ENCODE measurements around the gene ZMAT3. TPM values are rescaled to one million over a fixed set of nuclear protein-coding genes. Genes with fewer than 3 reads are reported as not detected.

Gene ZMAT3
- total and polyA plus RNA-seq, 4 experiments from 2014 or later: 13.7 to 20.5 (median 19.3) TPM

GRCh38 chr3:179020112-179020511, 51.5 kb downstream of the ZMAT3 start:
- ChIA-PET CTCF (ENCODE audit: partially characterized antibody) (interaction anchor here (0.7 to 1.4 kb wide), 7 partner anchors 11 to 301 kb away, joined by 3 to 11 read pairs (median 4); no protein-coding TSS in a partner anchor), POLR2A (ENCODE audit: partially characterized antibody) (interaction anchor here (2.0 to 2.7 kb wide), 2 partner anchors 17 to 127 kb away, joined by 6 to 7 read pairs; partner anchors contain the start of gene PIK3CA)
- no peak overlapping the region for H3K27ac ChIP-seq (ENCODE audit: low read depth, low read length)
- peaks cover 42% of the 10 kb centered on the region for H3K4me1 ChIP-seq (ENCODE audit: insufficient read depth, low read length)
- Mint-ChIP-seq H3K4me3 (no peak overlapping the region), H3K27ac (peak overlapping the region in 2 of 7 donors; percentile 11 to 66), H3K4me1 (peaks cover 27 to 45% (median 42%) of the 10 kb centered on the region in 4 donors), H3K36me3 (peaks cover 0 to 6% of the 10 kb centered on the region in 2 donors), H3K9me3 (no peaks in the 10 kb centered on the region), H3K27me3 (no peaks in the 10 kb centered on the region)
- intact Hi-C loops (cut with micrococcal nuclease): no loop called here
- no peaks in the 10 kb centered on the region for H3K27me3 ChIP-seq (ENCODE audit: insufficient read depth, low read length)
- no peak for DNase-seq
- no peak overlapping the region for H3K4me3 ChIP-seq (ENCODE audit: low read length in 2 of 2)
- H3K36me3 ChIP-seq (ENCODE audit: insufficient read depth, low read length): no peaks in the 10 kb centered on the region
- no peaks in the 10 kb centered on the region for H3K9me3 ChIP-seq (ENCODE audit: control insufficient read depth in 1 of 2, low read length in 2 of 2)

- peaks cover 43% of the 10 kb centered on the region for H3K4me1 ChIP-seq (ENCODE audit: insufficient read depth, low read length)
- Mint-ChIP-seq H3K4me3 (no peak overlapping the region), H3K9me3 (no peaks in the 10 kb centered on the region), H3K27ac (no peak overlapping the region), H3K27me3 (no peaks in the 10 kb centered on the region), H3K4me1 (peaks cover 29 to 45% (median 43%) of the 10 kb centered on the region in 4 donors), H3K36me3 (no peaks in the 10 kb centered on the region)
- H3K4me3 ChIP-seq (ENCODE audit: low read length in 2 of 2): no peak overlapping the region
- intact Hi-C loops (cut with micrococcal nuclease): loop anchor here (5.0 kb wide), 1 partner anchor 203 kb away; no protein-coding TSS in a partner anchor
- H3K9me3 ChIP-seq (ENCODE audit: control insufficient read depth in 1 of 2, low read length in 2 of 2): no peaks in the 10 kb centered on the region
- DNase-seq: no peak
- CTCF ChIA-PET (ENCODE audit: partially characterized antibody): interaction anchor here (0.8 to 1.4 kb wide), 6 partner anchors 50 to 303 kb away, joined by 3 to 4 read pairs (median 3); no protein-coding TSS in a partner anchor
- H3K27me3 ChIP-seq (ENCODE audit: insufficient read depth, low read length): no peaks in the 10 kb centered on the region
- POLR2A ChIA-PET (ENCODE audit: partially characterized antibody): interaction anchor here (1.6 kb wide), 1 partner anchor 10 kb away, joined by 3 read pairs; no protein-coding TSS in a partner anchor
- no peak overlapping the region for H3K27ac ChIP-seq (ENCODE audit: low read depth, low read length)
- H3K36me3 ChIP-seq (ENCODE audit: insufficient read depth, low read length): no peaks in the 10 kb centered on the region
Observed at GRCh38 chr3:179018808-179019207, 52.8 kb downstream of the ZMAT3 start.

GRCh38 chr3:179016979-179017670, 54.5 kb downstream of the ZMAT3 start:
- Histone ChIP-seq H3K4me1 (ENCODE audit: insufficient read depth, low read length) (peaks cover 42% of the 10 kb centered on the region), H3K27ac (ENCODE audit: low read depth, low read length) (no peak overlapping the region), H3K36me3 (ENCODE audit: insufficient read depth, low read length) (no peaks in the 10 kb centered on the region), H3K27me3 (ENCODE audit: insufficient read depth, low read length) (no peaks in the 10 kb centered on the region), H3K4me3 (ENCODE audit: low read length in 2 of 2) (peak overlapping the region in 1 of 2 donors; percentile 21), H3K9me3 (ENCODE audit: control insufficient read depth in 1 of 2, low read length in 2 of 2) (no peaks in the 10 kb centered on the region)
- POLR2A ChIA-PET (ENCODE audit: partially characterized antibody): interaction anchor here (0.5 to 2.1 kb wide), 5 partner anchors 17 to 326 kb away, joined by 3 to 14 read pairs (median 11); partner anchors contain the start of genes ZMAT3 and ZNF639
- CTCF ChIA-PET (ENCODE audit: partially characterized antibody): interaction anchor here (2.0 to 3.5 kb wide), 6 partner anchors 10 to 301 kb away, joined by 5 to 80 read pairs (median 26); partner anchors contain the start of gene ZMAT3
- Mint-ChIP-seq H3K9me3 (no peaks in the 10 kb centered on the region), H3K27me3 (peaks cover 0 to 1% of the 10 kb centered on the region in 2 donors), H3K36me3 (no peaks in the 10 kb centered on the region), H3K4me3 (peak overlapping the region; percentile 63 to 86 (median 81)), H3K27ac (peak overlapping the region; percentile 10 to 86 (median 76)), H3K4me1 (peaks cover 29 to 45% (median 43%) of the 10 kb centered on the region in 4 donors)
- no peak for DNase-seq
- intact Hi-C loops (cut with micrococcal nuclease): loop anchor here (5.0 kb wide), 1 partner anchor 205 kb away; no protein-coding TSS in a partner anchor

- no peaks in the 10 kb centered on the region for H3K27me3 ChIP-seq (ENCODE audit: insufficient read depth, low read length)
- POLR2A ChIA-PET (ENCODE audit: partially characterized antibody): interaction anchor here (1.4 to 2.3 kb wide), 8 partner anchors 19 to 308 kb away, joined by 3 to 14 read pairs (median 10); partner anchors contain the start of genes PIK3CA, ZMAT3 and ZNF639
- H3K36me3 Mint-ChIP-seq: no peaks in the 10 kb centered on the region
- H3K27me3 Mint-ChIP-seq: peaks cover 0 to 1% of the 10 kb centered on the region in 2 donors
- peak; percentile 79 to 82 (median 79) for DNase-seq
- peaks cover 19 to 34% (median 31%) of the 10 kb centered on the region in 4 donors for H3K4me1 Mint-ChIP-seq
- H3K27ac ChIP-seq (ENCODE audit: low read depth, low read length): no peak overlapping the region
- no peaks in the 10 kb centered on the region for H3K36me3 ChIP-seq (ENCODE audit: insufficient read depth, low read length)
- intact Hi-C loops (cut with micrococcal nuclease): loop anchor here (1.0 to 5.0 kb wide), 9 partner anchors 57 to 547 kb away; partner anchors contain the start of gene ACTL6A
- H3K4me3 Mint-ChIP-seq: peak overlapping the region in 2 of 8 donors; percentile 26 to 33
- H3K4me3 ChIP-seq (ENCODE audit: low read length in 2 of 2): no peak overlapping the region
- CTCF ChIA-PET (ENCODE audit: partially characterized antibody): interaction anchor here (0.6 to 3.5 kb wide), 29 partner anchors 11 to 546 kb away, joined by 3 to 80 read pairs (median 5); partner anchors contain the start of genes ACTL6A, MFN1, PIK3CA and ZMAT3
- H3K9me3 Mint-ChIP-seq: no peaks in the 10 kb centered on the region
- peaks cover 27% of the 10 kb centered on the region for H3K4me1 ChIP-seq (ENCODE audit: insufficient read depth, low read length)
- peak overlapping the region in 5 of 7 donors; percentile 4 to 66 (median 53) for H3K27ac Mint-ChIP-seq
- H3K9me3 ChIP-seq (ENCODE audit: control insufficient read depth in 1 of 2, low read length in 2 of 2): no peaks in the 10 kb centered on the region
Observed at GRCh38 chr3:179015551-179016020, 56.0 kb downstream of the ZMAT3 start.

GRCh38 chr3:179005706-179006105, 65.9 kb downstream of the ZMAT3 start:
- H3K4me1 ChIP-seq (ENCODE audit: insufficient read depth, low read length): no peaks in the 10 kb centered on the region
- peaks cover 0 to 3% (median 0%) of the 10 kb centered on the region in 4 donors for H3K4me1 Mint-ChIP-seq
- CTCF ChIA-PET (ENCODE audit: partially characterized antibody): no interaction called here
- H3K27ac Mint-ChIP-seq: no peak overlapping the region
- H3K9me3 Mint-ChIP-seq: no peaks in the 10 kb centered on the region
- H3K36me3 Mint-ChIP-seq: peaks cover 5 to 8% of the 10 kb centered on the region in 2 donors
- peaks cover 0 to 2% of the 10 kb centered on the region in 2 donors for H3K27me3 Mint-ChIP-seq
- no peak overlapping the region for H3K4me3 ChIP-seq (ENCODE audit: low read length in 2 of 2)
- POLR2A ChIA-PET (ENCODE audit: partially characterized antibody): no interaction called here
- H3K4me3 Mint-ChIP-seq: no peak overlapping the region
- no peaks in the 10 kb centered on the region for H3K9me3 ChIP-seq (ENCODE audit: control insufficient read depth in 1 of 2, low read length in 2 of 2)
- intact Hi-C loops (cut with micrococcal nuclease): no loop called here
- H3K36me3 ChIP-seq (ENCODE audit: insufficient read depth, low read length): no peaks in the 10 kb centered on the region
- no peak for DNase-seq
- H3K27me3 ChIP-seq (ENCODE audit: insufficient read depth, low read length): no peaks in the 10 kb centered on the region
- H3K27ac ChIP-seq (ENCODE audit: low read depth, low read length): no peak overlapping the region

- Mint-ChIP-seq H3K9me3 (no peaks in the 10 kb centered on the region), H3K4me3 (no peak overlapping the region), H3K27ac (no peak overlapping the region), H3K36me3 (peaks cover 5 to 8% of the 10 kb centered on the region in 2 donors), H3K27me3 (peaks cover 0 to 2% of the 10 kb centered on the region in 2 donors), H3K4me1 (peaks cover 0 to 3% (median 0%) of the 10 kb centered on the region in 4 donors)
- POLR2A ChIA-PET (ENCODE audit: partially characterized antibody): no interaction called here
- H3K4me1 ChIP-seq (ENCODE audit: insufficient read depth, low read length): no peaks in the 10 kb centered on the region
- H3K27ac ChIP-seq (ENCODE audit: low read depth, low read length): no peak overlapping the region
- DNase-seq: no peak
- H3K27me3 ChIP-seq (ENCODE audit: insufficient read depth, low read length): no peaks in the 10 kb centered on the region
- H3K36me3 ChIP-seq (ENCODE audit: insufficient read depth, low read length): no peaks in the 10 kb centered on the region
- intact Hi-C loops (cut with micrococcal nuclease): no loop called here
- CTCF ChIA-PET (ENCODE audit: partially characterized antibody): no interaction called here
- no peaks in the 10 kb centered on the region for H3K9me3 ChIP-seq (ENCODE audit: control insufficient read depth in 1 of 2, low read length in 2 of 2)
- H3K4me3 ChIP-seq (ENCODE audit: low read length in 2 of 2): no peak overlapping the region
Observed at GRCh38 chr3:179005213-179005612, 66.4 kb downstream of the ZMAT3 start.

GRCh38 chr3:179000659-179001058, 71.0 kb downstream of the ZMAT3 start:
- Mint-ChIP-seq H3K27ac (peak overlapping the region in 1 of 7 donors; percentile 4), H3K27me3 (no peaks in the 10 kb centered on the region), H3K36me3 (peaks cover 7 to 22% of the 10 kb centered on the region in 2 donors), H3K9me3 (no peaks in the 10 kb centered on the region), H3K4me3 (no peak overlapping the region), H3K4me1 (no peaks in the 10 kb centered on the region)
- no peak overlapping the region for H3K27ac ChIP-seq (ENCODE audit: low read depth, low read length)
- H3K27me3 ChIP-seq (ENCODE audit: insufficient read depth, low read length): no peaks in the 10 kb centered on the region
- no peaks in the 10 kb centered on the region for H3K9me3 ChIP-seq (ENCODE audit: control insufficient read depth in 1 of 2, low read length in 2 of 2)
- POLR2A ChIA-PET (ENCODE audit: partially characterized antibody): no interaction called here
- intact Hi-C loops (cut with micrococcal nuclease): no loop called here
- H3K4me3 ChIP-seq (ENCODE audit: low read length in 2 of 2): no peak overlapping the region
- DNase-seq: no peak
- H3K4me1 ChIP-seq (ENCODE audit: insufficient read depth, low read length): no peaks in the 10 kb centered on the region
- no peaks in the 10 kb centered on the region for H3K36me3 ChIP-seq (ENCODE audit: insufficient read depth, low read length)
- CTCF ChIA-PET (ENCODE audit: partially characterized antibody): interaction anchor here (1.2 kb wide), 1 partner anchor 15 kb away, joined by 3 read pairs; no protein-coding TSS in a partner anchor
